HG03135 (cell line): ENCODE results near the gene LDLRAD4.
A peak's percentile ranks its signal among the peaks of the same experiment; 100 is the strongest.

Experiments
- ATAC-seq: cut with Tn5 transposase; IDR thresholded peaks from one replicate; pipeline ENCODE4 v1.9.1; 2021; ENCODE audit warnings: mild to moderate bottlenecking, moderate library complexity; ENCODE audit not compliant: unreplicated experiment

Gene LDLRAD4

GRCh38 chr18:13577781-13578180, 359.2 kb downstream of the LDLRAD4 start:
- peak; percentile 10 for ATAC-seq

GRCh38 chr18:13578400-13578799, 359.8 kb downstream of the LDLRAD4 start:
- no peak for ATAC-seq

- no peak for ATAC-seq
Observed at GRCh38 chr18:13579874-13580273, 361.3 kb downstream of the LDLRAD4 start.

- no peak for ATAC-seq
Observed at GRCh38 chr18:13580351-13580750, 361.8 kb downstream of the LDLRAD4 start.

DNA sequence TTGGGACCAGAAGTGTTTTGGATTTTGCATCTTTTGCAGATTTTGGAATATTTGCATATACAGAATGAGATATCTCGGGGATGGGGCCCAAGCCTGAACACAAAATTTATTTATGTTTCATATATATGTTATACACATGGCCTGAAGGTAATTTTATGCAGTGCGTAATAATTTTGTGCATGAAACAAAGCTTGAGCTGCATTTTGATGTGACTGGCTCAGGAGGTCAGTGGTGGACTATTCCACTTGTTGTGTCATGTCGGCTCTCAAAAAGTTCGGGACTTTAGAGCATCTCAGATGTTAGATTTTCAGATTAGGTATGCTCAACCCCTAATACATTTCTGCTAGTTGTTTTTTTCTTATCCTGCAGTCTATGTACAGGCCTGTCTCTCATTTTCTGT, 362.4 kb downstream of the LDLRAD4 start:
- no peak for ATAC-seq

DNA sequence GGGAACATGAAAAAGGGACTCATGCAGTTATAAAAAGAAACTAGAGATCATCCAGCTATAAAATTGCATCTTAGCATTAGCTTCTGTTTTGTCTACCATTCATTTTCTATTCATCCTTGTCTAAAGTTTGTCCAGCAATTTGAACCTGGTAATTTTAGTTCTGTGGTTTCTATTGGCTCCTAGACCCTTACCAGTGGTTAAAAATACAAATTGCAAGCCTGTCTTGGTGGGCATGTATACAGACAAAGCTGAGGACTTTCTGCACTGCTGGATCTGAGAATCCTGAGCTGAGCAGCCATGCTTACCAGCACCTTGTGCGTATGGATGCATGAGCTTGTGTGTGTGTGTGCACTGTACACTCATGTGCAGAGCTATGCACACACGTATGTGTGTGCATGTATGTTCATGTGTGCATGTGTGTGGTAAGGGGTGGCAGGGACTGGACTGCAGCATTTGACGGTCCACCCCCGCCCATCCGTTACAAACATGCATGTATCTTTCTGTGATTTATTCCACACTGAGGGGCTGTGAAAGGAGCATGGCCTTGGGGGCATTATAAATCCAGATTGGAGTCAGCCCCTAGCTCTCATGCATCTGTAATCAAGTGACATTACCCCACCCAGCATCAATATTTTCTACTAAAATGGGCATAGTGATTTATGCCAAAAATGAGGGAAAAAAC, 363.1 kb downstream of the LDLRAD4 start:
- no peak for ATAC-seq

- ATAC-seq = no peak
Observed at GRCh38 chr18:13582178-13582670, 363.7 kb downstream of the LDLRAD4 start.

- no peak for ATAC-seq
Observed at GRCh38 chr18:13583576-13584550, 365.3 kb downstream of the LDLRAD4 start.

- no peak for ATAC-seq
Observed at GRCh38 chr18:13584825-13585224, 366.3 kb downstream of the LDLRAD4 start.

DNA sequence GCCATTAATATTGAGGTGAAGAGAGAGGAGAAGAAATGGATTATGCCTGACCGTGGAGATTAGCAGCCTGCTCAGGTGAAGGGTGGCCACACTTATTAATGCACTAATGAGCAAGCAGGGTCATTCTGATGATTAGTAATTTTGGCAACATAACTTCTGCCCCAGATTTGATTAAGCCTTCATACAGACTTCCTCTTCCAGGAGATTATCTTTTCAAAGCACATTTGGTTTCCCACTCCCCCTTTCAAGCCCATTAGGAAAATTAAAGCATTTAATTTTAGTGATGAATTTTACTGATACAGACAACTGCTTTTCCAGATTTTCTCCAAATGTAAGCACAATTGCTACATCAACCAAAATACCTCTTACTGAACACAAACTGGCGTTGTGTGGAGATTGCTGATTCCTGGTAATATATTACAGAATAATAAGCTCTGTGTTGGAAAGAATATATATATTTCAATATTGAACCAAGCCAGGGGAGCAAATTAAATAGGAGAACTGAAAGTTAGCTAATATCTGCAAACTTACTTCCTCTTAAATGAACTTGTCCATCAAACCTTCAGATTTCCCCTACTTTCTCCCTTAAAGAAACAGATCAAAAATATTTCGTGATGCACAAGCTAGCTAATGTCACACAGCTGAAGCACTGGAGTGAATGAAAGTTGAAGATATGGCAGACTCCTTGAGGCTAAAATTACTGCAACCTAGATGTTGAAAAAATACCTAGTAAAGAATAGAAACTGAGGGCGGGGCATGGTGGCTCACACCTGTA, 367.0 kb downstream of the LDLRAD4 start:
- no peak for ATAC-seq

GRCh38 chr18:13587001-13587400, 368.4 kb downstream of the LDLRAD4 start:
- no peak for ATAC-seq

DNA sequence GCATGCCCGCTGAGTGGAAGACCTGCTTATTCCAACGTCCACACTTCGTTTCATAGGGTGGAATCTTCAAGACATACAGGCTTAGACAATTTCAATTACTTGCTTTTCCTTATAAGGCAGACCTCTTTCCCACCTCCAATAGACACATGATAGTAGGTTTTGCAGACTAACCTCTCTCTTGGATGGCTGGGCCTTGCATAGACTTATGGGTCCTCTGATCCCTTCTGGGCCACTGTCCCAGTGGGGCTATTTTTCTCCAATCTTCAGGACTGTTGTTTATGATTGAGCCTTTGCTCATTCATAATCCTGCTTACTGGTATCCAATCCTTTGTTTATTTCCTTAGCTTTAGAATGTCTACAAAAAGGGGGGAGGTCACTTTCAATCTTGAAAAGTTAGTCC, 368.9 kb downstream of the LDLRAD4 start:
- no peak for ATAC-seq

DNA sequence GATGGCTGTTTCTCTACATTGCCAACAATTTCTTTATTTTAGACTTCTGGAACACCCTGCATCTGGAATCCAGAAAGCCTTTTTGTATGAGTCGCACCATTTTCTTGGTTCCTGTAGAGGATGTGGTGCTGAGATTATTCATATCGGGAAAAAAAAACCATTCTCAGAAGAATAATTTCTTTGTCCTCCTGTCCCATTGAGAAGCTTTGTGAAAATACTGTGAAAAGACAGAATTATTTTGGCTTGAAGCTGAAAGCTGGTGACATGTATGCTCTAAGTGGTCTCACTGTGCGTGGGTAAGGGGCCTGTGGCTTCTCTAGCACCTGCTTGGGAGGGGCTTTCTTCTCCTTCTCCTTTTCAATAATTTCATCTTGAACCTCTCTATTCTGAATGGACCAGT, 369.4 kb downstream of the LDLRAD4 start:
- ATAC-seq = no peak

GRCh38 chr18:13589316-13589715, 370.8 kb downstream of the LDLRAD4 start:
- no peak for ATAC-seq

GRCh38 chr18:13589943-13590342, 371.4 kb downstream of the LDLRAD4 start:
- ATAC-seq = no peak

DNA sequence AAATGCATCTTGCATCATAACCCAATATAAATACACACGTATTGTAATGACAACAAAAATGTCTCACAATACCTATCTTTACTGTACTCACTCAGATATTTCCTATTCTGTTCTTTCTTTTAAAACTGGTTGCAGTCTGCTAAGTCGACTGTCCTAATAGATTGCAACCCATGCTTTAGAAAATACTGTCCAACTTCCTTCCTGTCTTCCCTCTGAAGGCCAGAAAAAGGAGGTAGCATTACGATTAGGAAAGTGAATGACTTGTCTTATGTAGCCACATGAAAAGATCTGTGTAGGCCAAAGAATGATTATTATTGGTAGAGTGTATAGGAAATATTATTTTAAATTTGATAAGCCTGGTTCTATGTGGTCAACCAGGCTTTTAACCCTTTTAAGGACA, 373.7 kb downstream of the LDLRAD4 start:
- ATAC-seq = no peak

DNA sequence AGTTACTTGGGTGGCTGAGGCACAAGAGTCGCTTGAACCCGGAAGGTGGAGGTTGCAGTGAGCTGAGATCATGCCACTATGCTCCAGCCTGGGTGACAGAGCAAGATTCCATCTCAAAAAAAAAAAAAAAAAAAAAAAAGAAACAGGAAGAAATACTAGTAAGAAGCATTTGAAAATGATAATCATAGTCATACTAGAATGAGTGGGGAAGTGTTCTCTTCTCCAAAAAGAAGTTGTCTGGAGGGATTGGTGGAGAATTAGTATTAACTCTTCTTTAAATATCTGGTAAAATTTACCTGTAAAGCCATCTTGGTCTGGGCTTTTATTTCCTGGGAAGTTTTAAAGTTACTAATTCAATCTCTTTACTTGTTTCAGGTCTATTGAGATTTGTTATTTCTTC, 376.0 kb downstream of the LDLRAD4 start:
- no peak for ATAC-seq

- no peak for ATAC-seq
Observed at GRCh38 chr18:13597068-13597467, 378.5 kb downstream of the LDLRAD4 start.

- no peak for ATAC-seq
Observed at GRCh38 chr18:13598591-13598990, 380.0 kb downstream of the LDLRAD4 start.

DNA sequence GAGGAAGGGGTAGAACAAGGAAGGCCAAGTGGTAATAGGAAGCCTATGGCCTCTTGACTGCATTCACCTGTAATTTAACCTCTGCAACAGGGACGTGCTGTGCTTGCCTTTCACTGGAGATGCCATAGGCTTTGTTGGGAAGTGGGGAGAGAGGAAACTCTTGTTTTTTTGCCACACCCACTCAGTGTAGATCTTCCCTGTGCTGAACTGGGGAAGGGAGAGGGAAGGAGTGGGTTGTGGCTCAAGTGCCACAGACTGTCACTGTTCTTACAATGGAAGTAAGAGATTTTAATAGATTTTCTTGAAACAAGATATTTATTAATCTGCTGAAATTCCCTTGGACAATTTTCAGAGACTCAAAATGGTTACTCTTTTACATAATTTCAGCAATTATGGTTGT, 380.5 kb downstream of the LDLRAD4 start:
- no peak for ATAC-seq
